Measurements from ENCODE around the gene MRPS22.
A peak's percentile ranks its signal among the peaks of the same experiment; 100 is the strongest.

MRPS22 gene

GRCh38 chr3:139342054-139342453 lies 1.8 kb upstream of the MRPS22 start:
- Histone ChIP-seq H3K9me3 (ENCODE audit: severe bottlenecking) (no peaks in the 10 kb centered on the region), H3K4me3 (ENCODE audit: low read depth, low read length) (no peak overlapping the region), H3K36me3 (peaks cover 15% of the 10 kb centered on the region), H3K27ac (no peak overlapping the region), H3K27me3 (ENCODE audit: insufficient read depth, low read depth, severe bottlenecking) (no peaks in the 10 kb centered on the region)
- no peak for DNase-seq
- TF ChIP-seq, protein P1, sequence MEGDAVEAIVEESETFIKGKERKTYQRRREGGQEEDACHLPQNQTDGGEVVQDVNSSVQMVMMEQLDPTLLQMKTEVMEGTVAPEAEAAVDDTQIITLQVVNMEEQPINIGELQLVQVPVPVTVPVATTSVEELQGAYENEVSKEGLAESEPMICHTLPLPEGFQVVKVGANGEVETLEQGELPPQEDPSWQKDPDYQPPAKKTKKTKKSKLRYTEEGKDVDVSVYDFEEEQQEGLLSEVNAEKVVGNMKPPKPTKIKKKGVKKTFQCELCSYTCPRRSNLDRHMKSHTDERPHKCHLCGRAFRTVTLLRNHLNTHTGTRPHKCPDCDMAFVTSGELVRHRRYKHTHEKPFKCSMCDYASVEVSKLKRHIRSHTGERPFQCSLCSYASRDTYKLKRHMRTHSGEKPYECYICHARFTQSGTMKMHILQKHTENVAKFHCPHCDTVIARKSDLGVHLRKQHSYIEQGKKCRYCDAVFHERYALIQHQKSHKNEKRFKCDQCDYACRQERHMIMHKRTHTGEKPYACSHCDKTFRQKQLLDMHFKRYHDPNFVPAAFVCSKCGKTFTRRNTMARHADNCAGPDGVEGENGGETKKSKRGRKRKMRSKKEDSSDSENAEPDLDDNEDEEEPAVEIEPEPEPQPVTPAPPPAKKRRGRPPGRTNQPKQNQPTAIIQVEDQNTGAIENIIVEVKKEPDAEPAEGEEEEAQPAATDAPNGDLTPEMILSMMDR (IDR thresholded peaks at IDR 0.05; ENCODE audit: low read depth, low read length): no peak

GRCh38 chr3:139346771-139347170 lies 3.0 kb downstream of the MRPS22 start:
- DNase-seq: no peak
- H3K27ac ChIP-seq: no peak overlapping the region
- TF ChIP-seq, protein P1 (IDR thresholded peaks at IDR 0.05; ENCODE audit: low read depth, low read length): no peak
- no peak overlapping the region for H3K4me3 ChIP-seq (ENCODE audit: low read depth, low read length)
- H3K27me3 ChIP-seq (ENCODE audit: insufficient read depth, low read depth, severe bottlenecking): no peaks in the 10 kb centered on the region
- no peaks in the 10 kb centered on the region for H3K9me3 ChIP-seq (ENCODE audit: severe bottlenecking)
- peaks cover 62% of the 10 kb centered on the region for H3K36me3 ChIP-seq

- no peaks in the 10 kb centered on the region for H3K9me3 ChIP-seq (ENCODE audit: severe bottlenecking)
- DNase-seq: peak; percentile 70
- H3K36me3 ChIP-seq: peaks cover 100% of the 10 kb centered on the region
- TF ChIP-seq, protein P1 (IDR thresholded peaks at IDR 0.05; ENCODE audit: low read depth, low read length): peak; percentile 79
- no peaks in the 10 kb centered on the region for H3K27me3 ChIP-seq (ENCODE audit: insufficient read depth, low read depth, severe bottlenecking)
- no peak overlapping the region for H3K4me3 ChIP-seq (ENCODE audit: low read depth, low read length)
- H3K27ac ChIP-seq: peak overlapping the region; percentile 89; the same call in 1 of the 2 replicates
These were observed 10.2 kb downstream of the MRPS22 start for GRCh38 chr3:139353920-139354556.

GRCh38 chr3:139354661-139355060 lies 10.8 kb downstream of the MRPS22 start:
- TF ChIP-seq, protein P1 (IDR thresholded peaks at IDR 0.05; ENCODE audit: low read depth, low read length): no peak
- no peaks in the 10 kb centered on the region for H3K9me3 ChIP-seq (ENCODE audit: severe bottlenecking)
- H3K36me3 ChIP-seq: peaks cover 97% of the 10 kb centered on the region
- DNase-seq: no peak
- H3K27me3 ChIP-seq (ENCODE audit: insufficient read depth, low read depth, severe bottlenecking): no peaks in the 10 kb centered on the region
- no peak overlapping the region for H3K4me3 ChIP-seq (ENCODE audit: low read depth, low read length)
- H3K27ac ChIP-seq: peak overlapping the region; percentile 89

GRCh38 chr3:139355476-139355875 lies 11.7 kb downstream of the MRPS22 start:
- no peaks in the 10 kb centered on the region for H3K9me3 ChIP-seq (ENCODE audit: severe bottlenecking)
- no peaks in the 10 kb centered on the region for H3K27me3 ChIP-seq (ENCODE audit: insufficient read depth, low read depth, severe bottlenecking)
- H3K4me3 ChIP-seq (ENCODE audit: low read depth, low read length): no peak overlapping the region
- DNase-seq: peak; percentile 70
- TF ChIP-seq, protein P1 (IDR thresholded peaks at IDR 0.05; ENCODE audit: low read depth, low read length): no peak
- H3K36me3 ChIP-seq: peaks cover 97% of the 10 kb centered on the region
- peak overlapping the region; percentile 89 for H3K27ac ChIP-seq

GRCh38 chr3:139355891-139356290 lies 12.1 kb downstream of the MRPS22 start:
- TF ChIP-seq, protein P1 (IDR thresholded peaks at IDR 0.05; ENCODE audit: low read depth, low read length): no peak
- Histone ChIP-seq H3K9me3 (ENCODE audit: severe bottlenecking) (no peaks in the 10 kb centered on the region), H3K36me3 (peaks cover 97% of the 10 kb centered on the region), H3K27ac (peak overlapping the region; percentile 89), H3K27me3 (ENCODE audit: insufficient read depth, low read depth, severe bottlenecking) (no peaks in the 10 kb centered on the region), H3K4me3 (ENCODE audit: low read depth, low read length) (no peak overlapping the region)
- peak; percentile 24 for DNase-seq

Measured in WERI-Rb-1 (cell line).